Small intestine (tissue), 7 donors: ENCODE results near the gene ITGA5. TPM values are rescaled to one million over a fixed set of nuclear protein-coding genes. Genes with fewer than 3 reads are reported as not detected.

Source experiments
- DNase-seq, 2 donors: peaks; one replicate each; pipeline versions ENCODE4 v3.0.0 to v3.0.0-alpha.2; 2013
- FAIRE-seq: peaks from 2 replicates; lab custom pipeline; 2012; peaks lifted over from hg19 to GRCh38; lab: Jason Lieb, UNC
- H3K27ac ChIP-seq, 3 donors: one replicate each; pipeline ENCODE4 v1.5.1; 2013; ENCODE audit warnings: low read length in 2 of 3, mild to moderate bottlenecking in 2 of 3, control low read depth in 1 of 3, inconsistent platforms in 1 of 3, low read depth in 1 of 3, moderate library complexity in 1 of 3
- H3K27me3 ChIP-seq, 3 donors: one replicate each; pipeline ENCODE4 v1.6.1; 2013; ENCODE audit warnings: low read length in 3 of 3, inconsistent platforms in 1 of 3; ENCODE audit not compliant: control insufficient read depth in 3 of 3, insufficient read depth in 3 of 3
- H3K36me3 ChIP-seq, 3 donors: one replicate each; pipeline ENCODE4 v1.6.1; 2013; ENCODE audit warnings: low read length in 3 of 3, inconsistent platforms in 1 of 3, low read depth in 1 of 3, mild to moderate bottlenecking in 1 of 3, moderate library complexity in 1 of 3; ENCODE audit not compliant: control insufficient read depth in 3 of 3, insufficient read depth in 2 of 3
- H3K4me1 ChIP-seq, 3 donors: one replicate each; pipeline ENCODE4 v1.6.1; 2013; ENCODE audit warnings: low read length in 2 of 3, inconsistent platforms in 1 of 3, low read depth in 1 of 3, mild to moderate bottlenecking in 1 of 3, moderate library complexity in 1 of 3; ENCODE audit not compliant: control insufficient read depth in 3 of 3, insufficient read depth in 2 of 3
- H3K4me3 ChIP-seq, 3 donors: one replicate each; pipeline ENCODE4 v1.5.1; 2013; ENCODE audit warnings: low read length in 3 of 3, control low read depth in 1 of 3, inconsistent platforms in 1 of 3, low read depth in 1 of 3, mild to moderate bottlenecking in 1 of 3, moderate library complexity in 1 of 3
- H3K9me3 ChIP-seq, 2 donors: one replicate each; pipeline ENCODE4 v1.6.1; 2013; ENCODE audit warnings: low read depth in 1 of 2, low read length in 1 of 2; ENCODE audit not compliant: control insufficient read depth in 2 of 2, insufficient read depth in 1 of 2
- WGBS, 3 donors: extraction: QIAGEN DNeasy Blood & Tissue Kit; methylation state at CpG; one replicate each; pipeline ENCODE4 v1.1.7; 2013; 5-methylcytosine and 5-hydroxymethylcytosine counted together
- polyA plus RNA-seq, 4 donors: library from polyadenylated mRNA; stranded (reverse) in 3 of 4; unstranded in 1 of 4; fragments of 200-250 nt in 3 of 4; fragments of 120-200 nt in 1 of 4; gene quantifications; one replicate each; pipeline versions ENCODE4 v1.2.1 to v1.2.3, GENCODE V29; 2013
- donor health status: healthy with polysubstance abuse.
- donor health status: control.
- donor health status: control.
- donor health status: Bipolar disorder and iron deficiency.
- donor health status: healthy.

The ITGA5 gene
- polyA plus RNA-seq, 4 donors: 1.8 to 60.7 (median 7.9) TPM

DNA sequence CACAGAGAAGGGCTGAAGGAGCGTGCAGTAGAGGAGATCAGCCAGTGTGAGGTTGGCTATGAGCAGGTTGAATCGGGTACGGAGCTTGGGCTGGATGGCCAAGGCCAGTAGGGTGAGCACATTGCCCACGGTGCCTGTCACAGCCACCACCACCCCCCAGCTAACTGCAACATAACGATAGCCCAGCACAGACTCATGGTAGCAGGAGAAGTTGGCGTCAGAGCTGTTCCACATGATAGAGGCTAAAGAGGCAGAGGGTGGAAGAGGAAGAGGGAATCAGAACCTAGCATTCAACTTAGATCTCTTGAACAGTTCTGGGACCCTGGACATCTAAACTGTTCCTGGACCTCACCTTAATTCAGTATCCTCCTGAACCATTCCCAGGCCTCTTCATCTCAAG is 55.4 kb downstream of the ITGA5 start:
- H3K9me3 ChIP-seq: no peaks in the 10 kb centered on the region
- H3K27me3 ChIP-seq: peaks cover 0 to 4% (median 0%) of the 10 kb centered on the region in 3 donors
- H3K4me1 ChIP-seq: peaks cover 0 to 10% (median 0%) of the 10 kb centered on the region in 3 donors
- WGBS, 3 donors: 74 to 82% (median 75%) methylated on average over 6 of the region's 6 CpGs
- no peak overlapping the region for H3K27ac ChIP-seq
- FAIRE-seq (no peak), DNase-seq (no peak)
- H3K4me3 ChIP-seq: no peak overlapping the region
- H3K36me3 ChIP-seq: no peaks in the 10 kb centered on the region

DNA sequence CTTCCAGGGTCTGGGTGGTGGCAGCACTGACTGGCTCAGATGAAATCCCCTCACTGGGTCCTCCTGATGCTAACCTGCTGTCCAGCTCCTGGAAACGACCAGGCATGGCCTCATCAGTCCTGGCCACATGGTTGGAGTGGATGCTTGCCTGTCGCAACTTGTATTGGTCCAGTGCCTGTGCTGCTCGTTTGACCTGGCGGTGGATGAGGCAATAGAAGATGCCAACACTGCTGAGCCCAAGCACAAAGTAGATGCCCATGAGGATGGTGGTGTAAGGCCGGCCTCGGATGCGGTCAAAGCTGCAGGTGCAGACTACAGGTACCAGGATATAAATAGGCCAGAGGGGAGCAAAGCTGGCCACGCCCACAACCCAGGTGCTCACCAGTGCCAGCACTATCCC is 56.0 kb downstream of the ITGA5 start:
- Histone ChIP-seq H3K4me1 (peaks cover 0 to 8% (median 2%) of the 10 kb centered on the region in 3 donors), H3K4me3 (no peak overlapping the region), H3K9me3 (no peaks in the 10 kb centered on the region), H3K27me3 (peaks cover 0 to 4% (median 0%) of the 10 kb centered on the region in 3 donors), H3K36me3 (no peaks in the 10 kb centered on the region), H3K27ac (no peak overlapping the region)
- FAIRE-seq: no peak
- whole genome bisulfite sequencing, 3 donors: 65 to 82% (median 76%) methylated on average over 8 of the region's 8 CpGs
- no peak for DNase-seq

DNA sequence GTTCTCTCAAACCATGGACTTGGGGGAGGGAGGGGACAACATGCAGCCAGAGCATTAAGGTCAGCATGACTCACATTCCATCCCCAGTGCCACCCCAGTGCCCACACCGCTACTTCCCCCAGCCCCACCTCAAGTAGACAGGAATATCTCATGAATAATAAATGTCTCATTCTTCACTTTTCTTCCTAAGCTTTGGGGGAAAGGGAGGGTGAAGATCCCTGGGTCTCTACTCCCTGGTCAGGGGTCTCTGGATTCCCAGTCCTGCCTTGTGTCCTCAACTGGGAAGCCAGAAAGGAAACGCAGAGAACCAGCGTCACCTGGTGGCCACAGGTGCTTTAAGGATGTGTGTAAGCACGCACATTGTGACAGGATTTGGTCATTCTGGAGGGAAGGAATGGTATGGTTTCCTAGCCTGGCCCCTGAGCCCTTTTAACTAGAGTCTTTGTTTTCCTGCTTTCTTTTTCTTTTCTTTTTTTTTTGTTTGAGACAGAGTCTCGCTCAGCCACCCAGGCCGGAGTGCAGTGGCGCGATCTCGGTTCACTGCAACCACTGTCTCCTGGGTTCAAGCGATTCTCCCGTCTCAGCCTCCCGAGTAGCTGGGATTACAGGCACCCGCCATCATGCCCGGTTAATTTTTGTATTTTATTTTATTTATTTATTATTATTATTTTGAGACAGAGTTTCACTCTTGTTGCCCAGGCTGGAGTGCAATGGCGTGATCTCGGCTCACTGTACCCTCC is 58.2 kb downstream of the ITGA5 start:
- FAIRE-seq: no peak
- no peaks in the 10 kb centered on the region for H3K9me3 ChIP-seq
- H3K4me1 ChIP-seq: peaks cover 0 to 17% (median 2%) of the 10 kb centered on the region in 3 donors
- peak; percentile 80 to 86 for DNase-seq
- no peaks in the 10 kb centered on the region for H3K36me3 ChIP-seq
- 64 to 71% (median 68%) methylated on average over 16 of the region's 16 CpGs for WGBS, 3 donors
- H3K4me3 ChIP-seq: no peak overlapping the region
- no peak overlapping the region for H3K27ac ChIP-seq
- H3K27me3 ChIP-seq: peaks cover 0 to 4% (median 0%) of the 10 kb centered on the region in 3 donors

DNA sequence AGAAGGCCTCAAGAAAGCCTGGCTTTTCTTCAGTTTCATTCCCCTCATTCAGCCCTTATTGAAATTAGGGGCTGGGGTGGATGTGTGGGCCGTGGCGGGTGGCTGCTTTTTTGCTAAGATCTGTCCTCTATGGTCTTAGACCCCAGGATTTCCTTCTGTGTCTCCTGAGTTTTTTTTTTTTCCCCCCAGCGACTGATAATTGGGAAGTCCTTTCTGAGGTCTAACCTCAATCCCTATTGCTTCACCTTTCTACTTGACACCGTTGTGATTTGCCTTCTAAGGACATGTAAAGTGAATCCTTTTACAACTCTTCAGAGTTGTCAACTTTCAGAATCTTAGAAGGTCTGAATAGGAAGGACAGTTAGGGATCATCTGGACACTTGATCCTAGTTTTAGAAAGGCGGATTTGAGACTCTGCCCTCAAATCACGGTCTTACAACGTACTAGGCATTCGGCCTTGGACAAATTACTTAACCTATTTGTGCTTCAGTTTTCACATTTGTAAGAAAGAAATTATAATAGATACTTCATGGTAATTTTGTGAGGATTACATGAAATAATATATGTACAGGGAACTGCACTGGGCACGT is 59.2 kb downstream of the ITGA5 start:
- Histone ChIP-seq H3K27me3 (peaks cover 0 to 4% (median 0%) of the 10 kb centered on the region in 3 donors), H3K27ac (peak overlapping the region in 2 of 3 donors; percentile 72 to 82), H3K4me3 (peak overlapping the region in 2 of 3 donors; percentile 64 to 66), H3K4me1 (peaks cover 0 to 22% (median 2%) of the 10 kb centered on the region in 3 donors), H3K36me3 (no peaks in the 10 kb centered on the region), H3K9me3 (no peaks in the 10 kb centered on the region)
- no peak for FAIRE-seq
- WGBS, 3 donors: 46 to 55% (median 52%) methylated on average over 9 of the region's 9 CpGs
- no peak for DNase-seq

DNA sequence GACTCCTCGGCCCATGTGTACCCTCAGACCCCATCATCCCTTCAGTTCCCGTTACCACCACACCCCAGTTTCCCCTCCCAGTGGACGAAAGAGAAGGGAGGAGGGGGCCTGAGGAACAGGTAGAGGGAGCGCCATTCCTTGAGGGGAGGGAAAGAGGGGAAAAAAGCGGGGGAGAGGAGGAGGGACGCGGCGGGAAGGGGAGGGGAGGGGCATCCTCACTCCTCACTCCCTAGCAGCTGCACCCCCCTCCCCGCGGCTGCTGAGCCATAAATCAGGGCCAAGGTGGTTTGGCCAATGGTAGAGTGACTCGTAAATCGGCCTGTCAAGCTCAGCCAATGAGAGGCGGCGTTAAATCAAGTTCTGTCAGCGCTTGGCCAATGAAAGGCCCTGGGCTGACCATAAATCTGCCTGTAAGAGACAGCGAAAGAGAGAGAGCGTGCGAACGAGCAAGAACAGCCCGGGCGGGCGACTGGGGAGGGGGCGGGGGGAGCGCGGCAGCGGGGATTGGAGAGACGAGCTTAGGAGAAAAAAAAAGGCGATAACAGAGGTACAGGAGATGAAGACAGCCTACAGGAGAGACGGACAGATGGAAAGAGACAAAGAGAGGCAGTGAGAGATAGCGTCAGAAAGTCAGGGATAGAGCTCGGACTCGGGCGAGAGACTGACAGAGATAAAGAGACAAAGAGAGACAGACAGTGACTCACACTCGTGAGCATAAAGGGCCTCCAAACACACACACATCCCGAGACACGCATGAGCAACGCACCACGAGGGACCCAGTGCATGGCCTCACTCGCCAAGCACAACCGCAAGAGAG is 59.9 kb downstream of the ITGA5 start:
- peaks cover 0 to 4% (median 0%) of the 10 kb centered on the region in 3 donors for H3K27me3 ChIP-seq
- no peaks in the 10 kb centered on the region for H3K9me3 ChIP-seq
- peak overlapping the region in 2 of 3 donors; percentile 74 to 82 for H3K27ac ChIP-seq
- 1 to 2% (median 1%) methylated on average over 36 to 40 of the region's 40 CpGs for WGBS, 3 donors
- DNase-seq (peak; percentile 98 to 99), FAIRE-seq (no peak)
- no peaks in the 10 kb centered on the region for H3K36me3 ChIP-seq
- peaks cover 0 to 22% (median 2%) of the 10 kb centered on the region in 3 donors for H3K4me1 ChIP-seq
- peak overlapping the region; percentile 34 to 66 (median 64) for H3K4me3 ChIP-seq

DNA sequence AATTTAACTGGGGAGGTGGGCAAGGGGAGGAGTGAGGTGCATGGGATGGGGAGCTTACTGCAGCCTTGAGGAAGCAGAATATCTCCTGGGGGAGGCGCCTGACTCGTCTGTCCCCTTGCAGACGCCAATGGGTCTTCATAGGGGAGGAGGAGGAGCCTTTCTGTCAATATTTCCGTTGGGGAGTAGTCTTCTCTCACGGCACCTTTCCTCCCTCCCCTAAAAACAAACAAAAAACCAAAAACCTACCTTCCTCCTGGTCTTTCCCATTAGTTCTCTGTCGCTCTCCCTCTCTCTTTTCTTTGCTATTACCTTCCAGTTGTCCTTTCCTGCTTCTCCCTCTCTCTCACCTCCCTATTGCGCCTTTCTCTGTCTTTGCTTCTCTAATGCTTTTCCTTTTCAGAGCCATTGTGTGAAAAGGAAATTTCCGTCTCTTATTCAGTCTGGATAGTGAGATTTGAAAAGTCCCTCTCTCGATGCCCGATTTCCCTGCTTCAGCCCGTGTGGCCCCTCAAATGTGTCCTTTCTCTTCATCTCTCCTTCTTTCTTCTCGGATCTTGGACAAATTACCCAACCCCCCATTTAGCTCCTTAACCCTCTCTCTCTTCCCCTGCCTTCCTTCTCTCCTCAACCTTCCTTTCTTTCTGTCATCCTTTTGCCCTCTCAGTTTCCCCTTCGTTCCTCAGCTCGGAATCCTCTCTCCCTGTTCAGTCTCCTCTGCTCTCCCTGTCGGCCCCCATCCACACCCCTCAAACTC is 60.7 kb downstream of the ITGA5 start:
- H3K4me1 ChIP-seq: peaks cover 0 to 26% (median 2%) of the 10 kb centered on the region in 3 donors
- DNase-seq (peak in 1 of 2 donors; percentile 27), FAIRE-seq (no peak)

DNA sequence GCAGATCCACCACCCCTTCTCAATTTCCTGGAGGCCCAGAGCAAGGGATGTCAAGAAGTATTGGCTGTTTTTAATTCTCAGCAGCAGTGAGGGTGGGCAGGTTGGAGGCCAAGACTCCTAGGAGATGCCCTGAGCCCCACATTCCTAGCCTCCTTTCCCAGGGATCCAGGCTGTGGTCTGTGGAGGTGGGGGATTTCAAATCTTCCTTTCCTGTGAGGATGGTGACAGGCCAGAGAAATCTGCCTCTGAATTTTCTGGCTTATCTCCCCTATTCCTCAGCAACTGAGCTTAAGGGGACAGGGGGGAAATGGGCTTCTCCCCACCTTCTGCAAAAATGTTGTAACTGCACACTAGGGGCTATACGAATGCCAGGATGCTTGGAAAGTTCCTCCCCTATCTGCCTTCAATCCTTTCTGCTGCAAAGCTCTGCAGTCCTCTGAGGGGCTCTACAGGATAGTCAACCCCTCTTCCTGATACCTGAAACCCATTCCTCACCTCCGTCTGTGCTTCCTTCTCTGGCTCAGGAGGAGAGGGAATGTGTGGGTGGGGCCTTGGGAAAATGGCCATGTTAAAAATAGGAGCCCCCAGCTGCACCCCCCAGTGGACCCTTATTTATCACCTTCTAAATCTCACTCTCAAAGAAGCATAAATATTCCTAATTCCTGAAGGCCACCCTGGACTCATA is 61.4 kb downstream of the ITGA5 start:
- peaks cover 0 to 4% (median 0%) of the 10 kb centered on the region in 3 donors for H3K27me3 ChIP-seq
- 68 to 71% (median 68%) methylated on average over 2 of the region's 2 CpGs for WGBS, 3 donors
- FAIRE-seq (no peak), DNase-seq (no peak)
- no peaks in the 10 kb centered on the region for H3K9me3 ChIP-seq
- peaks cover 0 to 33% (median 2%) of the 10 kb centered on the region in 3 donors for H3K4me1 ChIP-seq
- H3K27ac ChIP-seq: peak overlapping the region in 1 of 3 donors; percentile 71
- H3K36me3 ChIP-seq: peaks cover 0 to 4% (median 0%) of the 10 kb centered on the region in 3 donors
- H3K4me3 ChIP-seq: no peak overlapping the region

More for the DNA sequence above, 60.7 kb downstream of the ITGA5 start:
- Histone ChIP-seq H3K4me3 (peak overlapping the region; percentile 32 to 66 (median 64)), H3K27ac (peak overlapping the region in 2 of 3 donors; percentile 71 to 74), H3K36me3 (peaks cover 0 to 3% (median 0%) of the 10 kb centered on the region in 3 donors), H3K9me3 (no peaks in the 10 kb centered on the region), H3K27me3 (peaks cover 0 to 4% (median 0%) of the 10 kb centered on the region in 3 donors)
- 8 to 12% (median 9%) methylated on average over 15 of the region's 15 CpGs for WGBS, 3 donors
